OCI-LY7 (cell line): ENCODE results near the gene TESMIN. TPM values are rescaled to one million over a fixed set of nuclear protein-coding genes. Genes with fewer than 3 reads are reported as not detected.

Experiments
- BruUV-seq: library from RNA; stranded (reverse); fragments of 400-500 nt; replicated peaks from 2 replicates; lab custom pipeline; 2021; lab: Mats Ljungman, UMichigan
- CTCF ChIA-PET: fragments of 300-600 bp; sonication (Branson Sonifier 250); formaldehyde crosslinking; loops from one replicate; lab custom pipeline; 2022; ENCODE audit warnings: antibody characterized with exemption; ENCODE audit not compliant: unreplicated experiment; lab: Charles Lee
- POLR2A ChIA-PET: fragments of 300-600 bp; sonication (Branson Sonifier 250); formaldehyde crosslinking; loops from one replicate; lab custom pipeline; 2022; ENCODE audit warnings: antibody characterized with exemption; lab: Charles Lee
- DNase-seq: peaks from one replicate; pipeline ENCODE4 v3.0.0-alpha.2; 2015; ENCODE audit warnings: low spot score
- H2AFZ ChIP-seq: fragments of 200-600 bp; sonication (generic), shearing (Covaris generic); 2 replicates; pipeline ENCODE4 v1.6.1; 2014; ENCODE audit warnings: mild to moderate bottlenecking, antibody characterized with exemption, low read length, moderate library complexity
- H3K27ac ChIP-seq: fragments of 200-600 bp; sonication (generic); 2 replicates; pipeline ENCODE4 v1.5.1; 2014; ENCODE audit warnings: mixed run types, low read depth, mild to moderate bottlenecking, moderate library complexity, low read length, inconsistent platforms; ENCODE audit not compliant: poor library complexity, severe bottlenecking
- H3K36me3 ChIP-seq: fragments of 200-600 bp; sonication (generic); 2 replicates; pipeline ENCODE4 v1.6.1; 2014; ENCODE audit warnings: mild to moderate bottlenecking, antibody characterized with exemption, low read length, moderate library complexity, mixed read lengths; ENCODE audit not compliant: insufficient read depth
- H3K4me1 ChIP-seq: fragments of 200-600 bp; sonication (generic); 2 replicates; pipeline ENCODE4 v1.5.1; 2014; ENCODE audit warnings: mild to moderate bottlenecking, low read length; ENCODE audit not compliant: insufficient read depth, poor library complexity, severe bottlenecking
- H3K4me2 ChIP-seq: fragments of 200-600 bp; sonication (generic); 2 replicates; pipeline ENCODE4 v1.6.1; 2014; ENCODE audit warnings: mild to moderate bottlenecking, low read length
- H3K4me3 ChIP-seq: fragments of 200-600 bp; sonication (generic); 2 replicates; pipeline ENCODE4 v1.5.1; 2014; ENCODE audit warnings: mild to moderate bottlenecking, low read depth, low read length; ENCODE audit not compliant: poor library complexity, severe bottlenecking
- H3K79me2 ChIP-seq: fragments of 200-600 bp; sonication (generic); 2 replicates; pipeline ENCODE4 v1.6.1; 2016; ENCODE audit warnings: low read depth, mild to moderate bottlenecking, low read length, moderate library complexity, mixed read lengths; ENCODE audit not compliant: insufficient read depth
- H3K9me2 ChIP-seq: fragments of 200-600 bp; sonication (generic); 2 replicates; pipeline ENCODE4 v1.6.1; 2016; ENCODE audit warnings: mild to moderate bottlenecking, low read length, mixed read lengths; ENCODE audit not compliant: insufficient read depth
- H3K9me3 ChIP-seq: fragments of 200-600 bp; sonication (generic); 2 replicates; pipeline ENCODE4 v1.6.1; 2014; ENCODE audit warnings: mild to moderate bottlenecking, mixed run types, low read length, mixed read lengths
- H4K20me1 ChIP-seq: fragments of 200-600 bp; sonication (generic); 2 replicates; pipeline ENCODE4 v1.6.1; 2014; ENCODE audit warnings: mild to moderate bottlenecking, antibody characterized with exemption, low read length, moderate library complexity, mixed read lengths; ENCODE audit not compliant: insufficient read depth
- EZH2phosphoT487 ChIP-seq: fragments of 200-600 bp; sonication (generic); IDR thresholded peaks from 2 replicates; pipeline ENCODE4 v1.6.1; 2018; ENCODE audit warnings: low read depth, borderline replicate concordance, mild to moderate bottlenecking, mixed run types, antibody characterized with exemption, low read length, moderate library complexity, mixed read lengths
- intact Hi-C: fragments of 100-400 bp; cut with micrococcal nuclease; formaldehyde crosslinking; loops from one replicate; pipeline ENCODE4 v1.10.0; 2022; ENCODE audit not compliant: unreplicated experiment
- total RNA-seq, 2 experiments: library from RNA; depleted of rRNA in 1 of 2; stranded (reverse); fragments of >200 nt in 1 of 2; shearing (Covaris generic) in 1 of 2; gene quantifications; 2 replicates each; pipeline ENCODE4 v1.2.3, GENCODE V29; 2014 to 2022
- TF ChIP-seq, protein P1 (sequence below): fragments of 200-600 bp; sonication (generic); conservative IDR thresholded peaks from 2 replicates; pipeline ENCODE4 v1.5.1; 2014; ENCODE audit warnings: mild to moderate bottlenecking, antibody characterized with exemption, low read length, moderate library complexity, mixed read lengths

TESMIN gene
- total RNA-seq, 2 experiments from 2014 or later: 13.0 to 19.4 TPM

DNA sequence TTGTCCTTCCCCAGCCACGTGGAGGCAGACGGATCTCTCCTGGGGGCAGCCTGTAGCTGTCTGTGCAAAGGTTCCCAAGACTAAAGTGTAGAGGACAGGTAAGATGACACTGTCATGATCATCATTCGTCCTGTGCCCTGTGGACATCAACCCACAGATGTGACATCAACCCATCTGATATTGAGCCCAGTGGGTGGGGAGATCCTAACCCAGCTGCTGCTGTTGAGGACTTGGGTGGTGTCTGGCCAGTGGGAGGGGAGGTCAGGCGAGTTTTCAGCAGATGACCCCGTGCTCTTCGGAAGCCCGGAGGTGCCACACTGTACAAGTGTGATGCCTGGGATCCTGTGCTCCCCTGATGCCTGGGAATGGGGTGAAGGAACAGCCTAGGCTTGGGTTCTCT is 68.2 kb downstream of the TESMIN start:
- intact Hi-C loops: no loop called here
- DNase-seq: no peak
- CTCF ChIA-PET: no interaction called here
- Histone ChIP-seq H3K27ac (no peak overlapping the region), H3K9me2 (no peaks in the 10 kb centered on the region), H2AFZ (no peak overlapping the region), H4K20me1 (no peaks in the 10 kb centered on the region), H3K79me2 (no peaks in the 10 kb centered on the region), H3K9me3 (no peaks in the 10 kb centered on the region), H3K4me1 (no peaks in the 10 kb centered on the region), H3K4me2 (no peak overlapping the region), H3K36me3 (no peaks in the 10 kb centered on the region), H3K4me3 (no peak overlapping the region)
- POLR2A ChIA-PET: no interaction called here
- no TSS peak for BruUV-seq
- TF ChIP-seq EZH2phosphoT487: no peak
- TF ChIP-seq, protein P1, sequence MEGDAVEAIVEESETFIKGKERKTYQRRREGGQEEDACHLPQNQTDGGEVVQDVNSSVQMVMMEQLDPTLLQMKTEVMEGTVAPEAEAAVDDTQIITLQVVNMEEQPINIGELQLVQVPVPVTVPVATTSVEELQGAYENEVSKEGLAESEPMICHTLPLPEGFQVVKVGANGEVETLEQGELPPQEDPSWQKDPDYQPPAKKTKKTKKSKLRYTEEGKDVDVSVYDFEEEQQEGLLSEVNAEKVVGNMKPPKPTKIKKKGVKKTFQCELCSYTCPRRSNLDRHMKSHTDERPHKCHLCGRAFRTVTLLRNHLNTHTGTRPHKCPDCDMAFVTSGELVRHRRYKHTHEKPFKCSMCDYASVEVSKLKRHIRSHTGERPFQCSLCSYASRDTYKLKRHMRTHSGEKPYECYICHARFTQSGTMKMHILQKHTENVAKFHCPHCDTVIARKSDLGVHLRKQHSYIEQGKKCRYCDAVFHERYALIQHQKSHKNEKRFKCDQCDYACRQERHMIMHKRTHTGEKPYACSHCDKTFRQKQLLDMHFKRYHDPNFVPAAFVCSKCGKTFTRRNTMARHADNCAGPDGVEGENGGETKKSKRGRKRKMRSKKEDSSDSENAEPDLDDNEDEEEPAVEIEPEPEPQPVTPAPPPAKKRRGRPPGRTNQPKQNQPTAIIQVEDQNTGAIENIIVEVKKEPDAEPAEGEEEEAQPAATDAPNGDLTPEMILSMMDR: no peak

DNA sequence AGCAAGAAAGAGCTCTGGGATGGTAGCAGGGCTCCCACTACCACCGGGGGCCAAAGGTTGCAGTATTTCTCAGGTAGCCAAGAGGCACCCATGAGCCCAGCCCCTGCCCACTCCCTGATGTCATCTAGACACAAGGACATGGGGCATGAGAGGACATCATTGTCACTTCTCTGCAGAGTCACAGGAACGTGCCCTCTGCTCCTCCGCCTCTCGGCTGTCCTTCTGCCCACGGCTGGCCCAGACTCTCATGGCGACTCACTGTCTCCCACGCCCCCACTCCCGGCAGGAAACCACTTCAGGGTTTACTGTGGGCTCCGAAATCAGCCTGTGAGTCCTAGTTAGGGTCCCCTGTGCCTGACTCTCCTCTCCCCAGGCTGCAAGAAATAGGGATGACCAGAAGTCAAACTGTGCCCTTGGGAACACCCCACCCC is 68.8 kb downstream of the TESMIN start:
- H3K4me1 ChIP-seq: no peaks in the 10 kb centered on the region
- H3K9me2 ChIP-seq: no peaks in the 10 kb centered on the region
- ChIA-PET CTCF (no interaction called here), POLR2A (no interaction called here)
- H3K4me3 ChIP-seq: no peak overlapping the region
- no peaks in the 10 kb centered on the region for H3K79me2 ChIP-seq
- no TSS peak for BruUV-seq
- H2AFZ ChIP-seq: no peak overlapping the region
- TF ChIP-seq, protein P1: no peak
- no peak for TF ChIP-seq EZH2phosphoT487
- H4K20me1 ChIP-seq: no peaks in the 10 kb centered on the region
- H3K27ac ChIP-seq: no peak overlapping the region
- intact Hi-C loops: no loop called here
- no peak for DNase-seq
- H3K36me3 ChIP-seq: no peaks in the 10 kb centered on the region
- H3K4me2 ChIP-seq: no peak overlapping the region
- no peaks in the 10 kb centered on the region for H3K9me3 ChIP-seq

DNA sequence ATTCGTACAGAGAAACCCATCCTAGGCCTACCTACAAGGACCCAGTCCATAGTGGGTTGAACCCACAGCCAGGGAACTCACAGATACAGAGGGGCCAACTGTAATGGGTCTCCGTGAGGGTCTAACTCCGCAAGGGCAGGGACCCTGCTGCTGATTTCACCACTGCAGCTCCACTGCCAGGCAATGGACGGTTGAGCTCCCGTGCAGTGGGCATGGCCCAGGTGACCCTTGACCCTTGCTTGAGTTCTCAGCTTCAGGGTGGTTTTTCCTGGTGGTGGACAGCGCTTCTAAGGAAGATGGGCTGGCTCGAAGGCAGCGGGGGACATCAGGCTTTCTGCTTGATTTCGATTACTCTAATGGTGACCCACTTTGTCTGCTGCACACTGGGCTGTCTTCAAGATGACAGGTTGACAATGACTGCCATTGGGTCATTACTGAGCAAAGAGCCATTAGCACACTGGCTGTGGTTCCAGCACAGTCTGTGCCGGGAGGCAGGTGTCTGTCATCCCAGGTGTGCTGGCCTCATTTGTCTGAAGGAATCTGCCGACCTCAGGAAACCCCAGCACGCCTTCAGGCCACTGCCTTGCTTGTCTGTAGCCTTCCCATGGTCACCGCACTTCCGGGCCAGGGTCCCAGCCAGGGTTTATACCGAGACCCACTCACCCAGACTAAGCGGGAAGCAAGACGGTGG is 70.6 kb downstream of the TESMIN start:
- no peaks in the 10 kb centered on the region for H3K9me3 ChIP-seq
- intact Hi-C loops: no loop called here
- H3K9me2 ChIP-seq: no peaks in the 10 kb centered on the region
- no peak overlapping the region for H3K4me2 ChIP-seq
- no TSS peak for BruUV-seq
- no peaks in the 10 kb centered on the region for H3K4me1 ChIP-seq
- H3K36me3 ChIP-seq: no peaks in the 10 kb centered on the region
- no peak overlapping the region for H3K27ac ChIP-seq
- TF ChIP-seq, protein P1: no peak
- TF ChIP-seq EZH2phosphoT487: no peak
- no peak overlapping the region for H3K4me3 ChIP-seq
- H3K79me2 ChIP-seq: no peaks in the 10 kb centered on the region
- no peak for DNase-seq
- CTCF ChIA-PET: no interaction called here
- no peak overlapping the region for H2AFZ ChIP-seq
- POLR2A ChIA-PET: no interaction called here
- H4K20me1 ChIP-seq: no peaks in the 10 kb centered on the region
